IMR-90 (cell line): ENCODE results near the gene VPS37B. TPM values are rescaled to one million over a fixed set of nuclear protein-coding genes. Genes with fewer than 3 reads are reported as not detected.

ENCODE experiments used
- ATAC-seq: fragments of 200-7000 bp; cut with Tn5 transposase; 2 replicates; pipeline ENCODE4 v1.9.1; 2020; ENCODE audit warnings: low read depth, mild to moderate bottlenecking, moderate library complexity
- BruUV-seq: library from RNA; stranded (reverse); fragments of 400-500 nt; replicated peaks from 2 replicates; lab custom pipeline; 2021; lab: Mats Ljungman, UMichigan
- CTCF ChIA-PET: fragments of 300-600 bp; formaldehyde crosslinking; extraction: SDS; loops from one replicate; lab custom pipeline; 2021; ENCODE audit warnings: antibody characterized with exemption; lab: Yijun Ruan, JAX
- POLR2A ChIA-PET: fragments of 300-600 bp; sonication (Branson Sonifier 250); formaldehyde crosslinking; loops from one replicate; lab custom pipeline; 2022; ENCODE audit warnings: antibody characterized with exemption; ENCODE audit not compliant: unreplicated experiment; lab: Charles Lee
- DNase-seq: peaks from one replicate; pipeline ENCODE4 v3.0.0; 2013
- H2AFZ ChIP-seq: replicated peaks from 2 replicates; pipeline ENCODE3; 2013; ENCODE audit warnings: low read length, mild to moderate bottlenecking; ENCODE audit not compliant: poor library complexity
- H2AK5ac ChIP-seq: 2 replicates; pipeline ENCODE4 v1.6.1; 2013; ENCODE audit warnings: low read depth, low read length, inconsistent platforms
- H2AK9ac ChIP-seq: replicated peaks from 2 replicates; pipeline ENCODE3; 2013; ENCODE audit warnings: mild to moderate bottlenecking, low read depth, low read length, moderate library complexity; ENCODE audit not compliant: poor library complexity
- H2BK120ac ChIP-seq: 2 replicates; pipeline ENCODE4 v1.6.1; 2013; ENCODE audit warnings: low read depth, low read length, inconsistent platforms
- H2BK15ac ChIP-seq: 3 replicates; pipeline ENCODE4 v1.6.1; 2013; ENCODE audit warnings: low read depth, low read length, inconsistent platforms
- H2BK20ac ChIP-seq: 2 replicates; pipeline ENCODE4 v1.6.1; 2013; ENCODE audit warnings: low read depth, mild to moderate bottlenecking, inconsistent platforms, low read length, moderate library complexity
- H2BK5ac ChIP-seq: 2 replicates; pipeline ENCODE4 v1.6.1; 2013; ENCODE audit warnings: mild to moderate bottlenecking, low read depth, low read length, inconsistent platforms; ENCODE audit not compliant: poor library complexity, severe bottlenecking
- H3K14ac ChIP-seq: replicated peaks from 2 replicates; pipeline ENCODE4 v1.6.1; 2013; ENCODE audit warnings: low read depth, low read length, inconsistent platforms
- H3K18ac ChIP-seq: 2 replicates; pipeline ENCODE4 v1.6.1; 2013; ENCODE audit warnings: low read depth, low read length, control low read depth
- H3K23ac ChIP-seq: 2 replicates; pipeline ENCODE4 v1.6.1; 2013; ENCODE audit warnings: low read depth, low read length, inconsistent platforms
- H3K27ac ChIP-seq: 2 replicates; pipeline ENCODE4 v1.5.1; 2013; ENCODE audit warnings: mild to moderate bottlenecking, control low read depth, low read length; ENCODE audit not compliant: insufficient read depth
- H3K27me3 ChIP-seq: 2 replicates; pipeline ENCODE4 v1.6.1; 2013; ENCODE audit warnings: low read length; ENCODE audit not compliant: control insufficient read depth, insufficient read depth
- H3K36me3 ChIP-seq: 2 replicates; pipeline ENCODE4 v1.6.1; 2013; ENCODE audit warnings: low read length, mixed read lengths; ENCODE audit not compliant: control insufficient read depth, insufficient read depth
- H3K4ac ChIP-seq: 2 replicates; pipeline ENCODE4 v1.6.1; 2013; ENCODE audit warnings: low read depth, low read length, inconsistent platforms
- H3K4me1 ChIP-seq: 2 replicates; pipeline ENCODE4 v1.6.1; 2013; ENCODE audit warnings: low read length, mixed read lengths; ENCODE audit not compliant: control insufficient read depth, insufficient read depth
- H3K4me2 ChIP-seq: 2 replicates; pipeline ENCODE4 v1.6.1; 2013; ENCODE audit warnings: low read depth, mild to moderate bottlenecking, control low read depth, low read length, moderate library complexity
- H3K4me3 ChIP-seq: 2 replicates; pipeline ENCODE4 v1.5.1; 2013; ENCODE audit warnings: low read depth, mild to moderate bottlenecking, control low read depth, low read length, moderate library complexity; ENCODE audit not compliant: insufficient read depth
- H3K56ac ChIP-seq: 2 replicates; pipeline ENCODE4 v1.6.1; 2013; ENCODE audit warnings: low read length, inconsistent platforms; ENCODE audit not compliant: insufficient read depth; ENCODE audit errors: extremely low read depth
- H3K79me1 ChIP-seq, 2 experiments: 2 replicates each; pipeline ENCODE4 v1.6.1; 2013; ENCODE audit warnings: low read length in 2 of 2, inconsistent platforms in 1 of 2, low read depth in 1 of 2
- H3K9ac ChIP-seq: 2 replicates; pipeline ENCODE4 v1.6.1; 2013; ENCODE audit warnings: low read depth, low read length, control low read depth
- H3K9me1 ChIP-seq: 2 replicates; pipeline ENCODE4 v1.6.1; 2013; ENCODE audit warnings: low read length, inconsistent platforms; ENCODE audit not compliant: insufficient read depth
- H3K9me3 ChIP-seq: 2 replicates; pipeline ENCODE4 v1.6.1; 2013; ENCODE audit warnings: low read length; ENCODE audit not compliant: control insufficient read depth, insufficient read depth
- H4K20me1 ChIP-seq: 2 replicates; pipeline ENCODE4 v1.6.1; 2013; ENCODE audit warnings: low read length, inconsistent platforms; ENCODE audit not compliant: insufficient read depth
- H4K5ac ChIP-seq: 2 replicates; pipeline ENCODE4 v1.6.1; 2013; ENCODE audit warnings: mild to moderate bottlenecking, low read depth, low read length, control low read depth
- H4K8ac ChIP-seq, 2 experiments: 2 replicates each; pipeline ENCODE4 v1.6.1; 2013; ENCODE audit warnings: low read depth in 2 of 2, low read length in 2 of 2, control low read depth in 1 of 2, inconsistent platforms in 1 of 2
- H4K91ac ChIP-seq: 2 replicates; pipeline ENCODE4 v1.6.1; 2013; ENCODE audit warnings: low read depth, low read length, inconsistent platforms; ENCODE audit not compliant: insufficient read depth
- BHLHE40 ChIP-seq: fragments of 150-350 bp; IDR thresholded peaks from 2 replicates; pipeline ENCODE4 v1.6.1; 2016; ENCODE audit warnings: mild to moderate bottlenecking, low read depth, low read length
- CEBPB ChIP-seq: IDR thresholded peaks from 2 replicates; pipeline ENCODE4 v1.6.1; 2012; ENCODE audit warnings: low read depth, low read length, improper control_type of control experiment
- RCOR1 ChIP-seq: IDR thresholded peaks from 2 replicates; pipeline ENCODE4 v1.6.1; 2012; ENCODE audit warnings: mild to moderate bottlenecking, low read length, improper control_type of control experiment; ENCODE audit not compliant: insufficient replicate concordance
- WGBS, 2 experiments: methylation state at CpG; one replicate each; pipeline versions ENCODE4 v1.1.5 to v1.1.7; 2013; ENCODE audit warnings: missing lambda C conversion rate in 2 of 2; ENCODE audit not compliant: insufficient read length in 1 of 2; ENCODE audit errors: extremely low coverage in 2 of 2; 5-methylcytosine and 5-hydroxymethylcytosine counted together
- dilution Hi-C: fragments of 300-500 bp; cut with HindIII; formaldehyde crosslinking; loops from one replicate; pipeline ENCODE4 v1.14.3; 2018; ENCODE audit warnings: low sequenced_read_pairs; ENCODE audit not compliant: unreplicated experiment
- in situ Hi-C: fragments of 300-500 bp; cut with MboI; formaldehyde crosslinking; loops from 3 replicates; pipeline ENCODE4 v1.14.3; 2019; ENCODE audit warnings: low sequenced_read_pairs, inconsistent platforms, mixed read lengths
- intact Hi-C: fragments of 100-400 bp; cut with micrococcal nuclease; formaldehyde crosslinking; loops from 2 replicates; pipeline ENCODE4 v1.10.0; 2022
- polyA plus RNA-seq, 3 experiments: library from polyadenylated mRNA; depleted of rRNA; stranded (reverse); fragments of >200 nt; gene quantifications; 2 replicates each; pipeline ENCODE4 v1.2.3, GENCODE V29; 2012; ENCODE audit warnings: low replicate concordance in 1 of 3
- total RNA-seq: library from RNA; depleted of rRNA; stranded (reverse); fragments of >200 nt; gene quantifications from 2 replicates; pipeline ENCODE4 v1.2.3, GENCODE V29; 2012

The VPS37B gene
- total and polyA plus RNA-seq, 2 of the 4 experiments (the other 2 are of a cell fraction), result 8.6 to 25.7 TPM

- ChIA-PET POLR2A (no interaction called here), CTCF (interaction anchor here (1.6 kb wide), 1 partner anchor 12 kb away, joined by 3 read pairs; no protein-coding TSS in a partner anchor)
- Histone ChIP-seq H3K79me1 (peaks cover 10 to 90% of the 10 kb centered on the region in 2 experiments; a peak in 3 of 4 replicates), H3K4me3 (peak overlapping the region; percentile 19; the same call in 1 of the 2 replicates), H3K4ac (peak overlapping the region; percentile 68; the same call in 1 of the 2 replicates), H4K20me1 (peaks cover 72% of the 10 kb centered on the region), H3K9ac (peak overlapping the region; percentile 45; the same call in 1 of the 2 replicates), H2BK120ac (peak overlapping the region; percentile 74), H3K56ac (peak overlapping the region; percentile 60), H3K36me3 (no peaks in the 10 kb centered on the region; the same call in 1 of the 2 replicates), H4K91ac (peak overlapping the region; percentile 29; the same call in 1 of the 2 replicates), H3K4me1 (peaks cover 39% of the 10 kb centered on the region), H2BK5ac (peak overlapping the region; percentile 84), H3K4me2 (peak overlapping the region; percentile 92), H3K9me1 (peaks cover 39% of the 10 kb centered on the region), H3K27ac (peak overlapping the region; percentile 92), H3K23ac (peak overlapping the region; percentile 77; the same call in 1 of the 2 replicates), H4K8ac (peak overlapping the region in 1 of 2 experiments; percentile 76; a peak in 2 of 4 replicates), H2AK5ac (peak overlapping the region; percentile 61), H2AFZ (peak overlapping the region; percentile 39), H3K9me3 (no peaks in the 10 kb centered on the region), H2BK20ac (peak overlapping the region; percentile 36; the same call in 1 of the 2 replicates), H3K14ac (peak overlapping the region; percentile 88), H2BK15ac (no peak overlapping the region), H3K18ac (peak overlapping the region; percentile 12; the same call in 1 of the 2 replicates), H4K5ac (no peak overlapping the region), H3K27me3 (no peaks in the 10 kb centered on the region), H2AK9ac (no peak overlapping the region)
- DNase-seq (peak; percentile 88), ATAC-seq (peak; percentile 40)
- in situ Hi-C loops, result no loop called here
- dilution Hi-C loops, result no loop called here
- intact Hi-C loops, result loop anchor here (10.0 kb wide), 1 partner anchor 343 kb away; the partner anchor contains the start of genes MPHOSPH9 and MTRFR
- BruUV-seq, result no TSS peak
- WGBS, 2 experiments, result 0% methylated on average over 3 of the region's 10 CpGs; no CpG with 5 or more reads in 1 of the 2 experiments
- TF ChIP-seq RCOR1 (no peak), CEBPB (peak; percentile 51), BHLHE40 (peak; percentile 34; the same call in 1 of the 2 replicates)
Measured at GRCh38 chr12:122891661-122892525, 4.0 kb downstream of the VPS37B start.
